Daoy (cell line): Measurements from ENCODE around the gene SLC13A4. TPM values are rescaled to one million over a fixed set of nuclear protein-coding genes. Genes with fewer than 3 reads are reported as not detected.
"Not testable (repeated sequence)": the region's sequence is repeated elsewhere in the genome, so short reads cannot be mapped to it uniquely, and the experiment has no call there.

Experiments used
- DNase-seq: peaks from one replicate; pipeline ENCODE4 v3.0.0-alpha.2; 2015; ENCODE audit warnings: low read depth
- total RNA-seq: library from RNA; depleted of rRNA; stranded (reverse); fragments of >200 nt; shearing (Covaris generic); gene quantifications from 2 replicates; pipeline ENCODE4 v1.2.3, GENCODE V29; 2014; rRNA removed

Gene SLC13A4
- total RNA-seq, 1 experiment from 2014 or later = not detected

- peak; percentile 15 for DNase-seq
These were observed 63.9 kb downstream of the SLC13A4 start for GRCh38 chr7:135664046-135664589.

DNA sequence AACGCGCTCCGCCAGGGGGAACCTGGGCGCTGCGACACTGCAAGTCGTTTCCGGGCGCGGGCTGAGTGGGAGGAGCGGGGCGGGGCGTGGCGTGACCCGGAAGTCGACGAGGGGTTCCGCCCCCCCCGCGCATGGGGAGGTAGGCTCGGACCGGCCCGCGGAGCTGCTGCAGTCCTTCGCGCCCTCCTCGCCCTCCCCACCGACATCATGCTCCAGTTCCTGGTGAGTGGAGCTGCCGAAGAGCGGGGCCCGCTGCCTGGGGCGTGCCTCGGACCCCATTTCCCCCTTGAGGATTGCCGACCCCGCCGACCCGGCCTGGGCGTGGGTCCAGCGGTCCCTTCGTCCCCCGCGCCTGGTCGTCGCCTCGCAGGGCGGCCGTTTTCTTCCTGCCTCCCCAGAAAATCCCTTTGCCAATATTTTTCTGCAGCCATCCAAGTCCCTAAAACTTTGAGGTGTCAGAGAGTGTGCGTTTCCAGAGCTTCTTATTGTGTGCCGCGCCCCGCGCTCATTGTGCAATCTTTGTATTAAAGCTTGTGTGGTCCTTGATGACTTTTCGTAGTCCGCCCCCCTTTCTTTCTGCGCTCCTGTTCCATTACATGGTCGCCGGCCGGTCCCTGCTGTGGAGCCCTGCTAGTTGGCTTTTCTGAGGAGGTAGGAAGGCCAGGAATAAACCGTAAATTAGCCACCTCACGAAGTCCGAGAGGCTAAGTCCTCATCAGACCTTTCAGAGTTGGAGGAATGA, 65.4 kb downstream of the SLC13A4 start, which contains the start of gene STMP1:
TSS of gene STMP1 (plus strand) at position 142 of the 742 bp plus-strand sequence.
- peak; percentile 96 for DNase-seq

DNA sequence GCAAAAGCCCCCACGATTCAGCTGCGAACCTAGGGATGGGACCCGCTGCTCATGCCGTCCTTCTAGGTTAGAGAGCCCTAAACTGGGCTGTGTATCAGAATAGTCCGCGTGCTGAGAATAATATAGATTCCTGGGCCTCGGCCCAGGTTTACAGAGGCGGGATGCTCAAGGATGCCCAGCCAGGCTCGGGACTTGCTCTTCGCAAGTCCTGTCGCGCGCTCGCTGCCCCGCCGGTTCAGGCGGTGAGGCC, 65.9 kb downstream of the SLC13A4 start:
- DNase-seq = no peak

DNA sequence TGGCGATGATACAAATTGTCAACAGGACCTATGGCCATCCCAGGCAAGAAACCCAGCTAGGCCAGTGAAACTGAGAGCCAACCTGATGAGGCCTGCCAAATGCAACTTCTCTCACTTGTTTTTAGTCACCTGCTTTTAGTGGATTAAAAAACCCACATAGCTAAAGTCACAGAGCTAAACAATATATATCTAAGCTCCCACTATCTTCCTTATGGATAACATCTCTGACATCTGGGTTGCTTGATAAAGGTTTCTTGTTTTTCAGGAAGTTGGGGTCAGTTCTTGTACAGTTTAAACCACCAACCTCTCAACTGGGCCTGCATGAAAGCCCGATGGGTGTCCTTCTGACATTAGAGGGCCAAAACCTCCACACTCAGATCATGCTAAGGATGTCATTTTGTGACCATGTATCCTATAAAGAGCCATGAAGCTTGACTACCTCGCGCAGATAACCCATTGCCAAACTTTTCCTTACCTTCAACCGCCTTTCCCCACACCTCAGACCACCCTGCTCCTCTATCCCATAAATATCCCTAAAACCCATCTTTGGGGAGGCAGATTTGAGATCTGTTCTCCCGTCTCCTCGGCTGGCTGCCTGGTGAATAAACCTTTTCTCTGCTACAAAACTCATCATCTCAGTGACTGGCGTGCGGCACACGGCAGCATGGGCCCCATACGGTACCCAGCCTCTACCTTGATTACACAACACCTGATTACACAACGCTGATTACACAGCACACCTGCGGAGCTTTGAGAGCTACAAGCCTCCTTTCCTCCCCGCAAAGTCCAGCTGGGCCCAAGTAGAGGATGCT, 66.5 kb downstream of the SLC13A4 start:
- DNase-seq = no peak

- no peak for DNase-seq
These were observed 68.7 kb downstream of the SLC13A4 start for GRCh38 chr7:135659159-135659846.

DNA sequence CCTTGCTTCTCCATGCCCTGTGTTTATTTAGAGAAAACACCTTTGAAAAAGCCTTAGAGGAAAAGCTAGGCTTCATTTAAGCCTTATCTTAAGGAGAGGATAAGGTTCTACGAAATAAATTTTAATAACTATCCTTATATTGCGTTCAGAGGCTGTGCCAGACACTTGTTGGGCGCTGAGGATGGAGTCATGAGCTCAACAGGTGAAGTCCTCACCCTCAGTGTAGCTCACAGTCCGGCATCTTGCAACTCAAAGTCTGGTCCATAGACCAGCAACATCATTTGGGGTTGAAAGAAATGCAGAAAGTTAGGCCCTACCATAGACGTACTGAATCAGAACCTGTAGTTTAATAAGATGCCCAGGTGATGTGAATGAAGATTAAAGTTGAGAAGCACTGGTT, 69.4 kb downstream of the SLC13A4 start:
- DNase-seq = no peak

DNA sequence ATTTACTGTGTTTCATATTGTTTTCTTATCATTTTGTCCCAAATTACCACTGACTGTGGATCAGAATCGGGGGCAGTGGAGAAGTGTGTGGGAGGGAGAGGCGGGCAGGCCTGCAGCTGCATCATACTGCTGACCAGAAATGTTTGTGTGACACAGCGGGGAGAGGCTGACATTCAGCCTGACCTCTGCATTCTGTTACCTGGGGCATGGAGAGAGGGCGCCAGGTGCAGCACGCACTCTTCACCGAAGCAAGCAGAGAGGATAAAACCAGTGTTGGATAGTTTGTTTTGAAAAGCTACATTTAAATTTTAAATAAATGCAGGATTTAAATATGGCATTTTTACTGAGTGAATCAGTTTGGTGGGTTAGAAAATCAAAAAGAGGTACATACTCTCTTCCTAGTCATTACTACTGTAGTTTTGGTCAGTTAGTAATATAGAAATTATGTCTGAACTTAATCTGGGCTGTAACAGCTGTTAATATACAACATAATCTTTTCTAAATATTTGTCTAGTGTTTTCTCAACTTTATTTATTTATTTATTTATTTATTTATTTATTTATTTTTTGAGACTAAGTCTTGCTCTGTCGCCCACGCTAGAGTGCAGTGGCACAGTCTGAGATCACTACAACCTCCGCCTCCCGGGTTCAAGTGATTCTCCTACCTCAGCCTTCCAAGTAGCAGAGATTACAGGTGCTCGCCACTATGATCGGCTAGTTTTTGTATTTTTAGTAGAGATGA, 74.5 kb downstream of the SLC13A4 start:
- no peak for DNase-seq

DNA sequence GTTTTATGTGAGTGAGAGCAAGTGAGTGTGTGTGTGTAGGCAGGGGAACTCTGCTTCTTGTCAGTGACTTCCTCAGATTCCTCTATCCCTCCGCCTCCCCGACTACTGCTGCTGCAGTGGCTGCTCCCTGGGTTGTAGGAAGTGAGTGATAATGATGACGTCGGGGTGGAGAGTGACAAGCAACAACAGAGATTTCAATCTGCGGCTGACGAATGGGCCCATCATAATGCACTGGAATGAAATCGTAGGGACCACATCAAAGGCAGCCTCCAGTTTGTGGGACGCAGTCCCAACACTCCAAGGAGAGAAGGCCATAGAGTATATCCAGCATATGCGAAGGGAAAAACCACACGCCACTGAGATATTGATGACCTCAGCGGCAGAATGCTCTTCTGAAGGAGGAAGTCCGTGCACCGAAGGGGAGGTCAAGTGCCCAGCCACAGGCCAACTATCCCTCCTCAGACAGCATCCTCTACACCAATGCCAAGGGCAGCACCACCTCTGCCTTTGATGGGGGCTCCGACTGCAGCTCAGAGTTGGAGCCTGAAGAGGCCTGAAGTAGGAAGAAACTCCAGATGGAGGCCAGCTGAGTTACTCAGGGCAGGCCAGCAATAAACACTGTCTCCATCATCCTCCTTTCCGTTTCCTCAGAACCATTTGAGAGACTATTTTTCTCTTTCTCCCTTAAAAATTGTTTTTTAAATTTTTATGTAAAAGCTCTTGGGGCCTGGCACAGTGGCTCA, 77.0 kb downstream of the SLC13A4 start:
- peak; percentile 46 for DNase-seq

- no peak for DNase-seq
These were observed 79.8 kb downstream of the SLC13A4 start for GRCh38 chr7:135648235-135648634.

DNA sequence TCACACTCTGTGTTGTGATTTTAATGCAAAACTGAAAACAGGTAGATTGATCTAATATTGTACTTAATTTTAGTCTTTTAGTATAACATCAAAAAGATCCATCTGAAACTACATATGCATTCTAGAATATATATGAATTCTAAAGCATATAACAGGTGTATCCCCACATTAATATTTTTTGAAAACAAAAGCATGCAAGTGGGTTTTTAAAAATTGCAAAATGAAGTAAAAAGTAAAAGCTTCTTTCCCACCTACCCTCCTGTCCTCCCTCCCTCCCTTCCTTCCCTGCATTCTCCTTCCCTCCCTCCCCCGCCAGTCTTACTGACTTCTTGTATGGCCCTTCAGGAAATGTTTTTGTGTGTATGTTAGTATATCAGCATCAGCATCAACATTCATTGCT, 80.2 kb downstream of the SLC13A4 start:
- no peak for DNase-seq

GRCh38 chr7:135645296-135645904, 82.6 kb downstream of the SLC13A4 start:
- DNase-seq = peak; percentile 10

DNA sequence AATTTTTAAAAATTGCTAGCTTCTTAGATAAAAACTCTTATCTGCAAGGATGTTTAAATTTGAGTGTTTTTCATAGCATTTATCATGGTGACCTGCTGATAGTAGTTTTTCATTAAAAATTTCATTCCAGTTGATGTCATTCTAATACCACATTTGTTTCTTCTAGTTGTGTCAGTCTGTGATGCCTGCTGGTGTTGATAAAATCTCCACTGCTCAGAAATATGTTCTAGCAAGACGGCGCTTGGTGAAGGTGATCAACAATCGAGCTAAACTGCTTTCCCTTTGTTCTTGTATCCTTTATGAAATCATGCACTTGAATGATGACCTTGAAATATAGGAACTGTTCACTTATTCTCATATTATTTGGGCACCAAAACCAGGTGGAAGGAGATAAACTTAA, 83.3 kb downstream of the SLC13A4 start:
- DNase-seq = no peak

DNA sequence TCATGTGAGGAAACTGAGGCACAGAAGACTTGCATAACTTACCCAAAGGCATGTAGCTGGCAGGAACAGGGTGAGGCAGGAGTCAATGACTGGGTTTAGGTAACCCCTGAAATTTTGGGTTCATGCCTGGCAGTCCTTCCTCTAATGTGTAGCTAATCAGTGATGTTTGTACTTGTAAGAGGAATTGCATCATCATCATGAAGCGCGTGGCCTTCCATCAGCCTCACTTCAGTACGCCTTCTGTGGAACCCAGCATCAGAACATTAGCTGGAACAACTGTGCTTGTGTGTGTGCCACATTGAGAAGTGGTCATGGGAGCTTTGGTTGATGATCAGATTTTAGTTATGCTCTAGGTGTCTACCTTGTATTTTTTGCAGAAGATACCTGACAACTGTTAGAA, 83.8 kb downstream of the SLC13A4 start:
- DNase-seq = no peak

GRCh38 chr7:135639690-135640089, 88.3 kb downstream of the SLC13A4 start:
- not testable (repeated sequence) for DNase-seq

- DNase-seq = no peak
These were observed 93.7 kb downstream of the SLC13A4 start for GRCh38 chr7:135634191-135634878.

Other genes with a start within 250 kb of the SLC13A4 start
- gene CNOT4, start 218.1 kb downstream of the SLC13A4 start, total RNA-seq = 2.6 and 5.0 TPM in 2 replicates
- 101 and 102 TPM in 2 replicates for gene NUP205, start 170.3 kb downstream of the SLC13A4 start, total RNA-seq
- 9.1 and 11.4 TPM in 2 replicates for gene STMP1, start 65.7 kb downstream of the SLC13A4 start, total RNA-seq
- gene FAM180A, start 20.6 kb upstream of the SLC13A4 start, total RNA-seq = not detected in 2 replicates
- 73.8 and 77.8 TPM in 2 replicates for gene MTPN, start 249.2 kb upstream of the SLC13A4 start, total RNA-seq